ENCODE results near the gene HSPA8.

The HSPA8 gene

DNA sequence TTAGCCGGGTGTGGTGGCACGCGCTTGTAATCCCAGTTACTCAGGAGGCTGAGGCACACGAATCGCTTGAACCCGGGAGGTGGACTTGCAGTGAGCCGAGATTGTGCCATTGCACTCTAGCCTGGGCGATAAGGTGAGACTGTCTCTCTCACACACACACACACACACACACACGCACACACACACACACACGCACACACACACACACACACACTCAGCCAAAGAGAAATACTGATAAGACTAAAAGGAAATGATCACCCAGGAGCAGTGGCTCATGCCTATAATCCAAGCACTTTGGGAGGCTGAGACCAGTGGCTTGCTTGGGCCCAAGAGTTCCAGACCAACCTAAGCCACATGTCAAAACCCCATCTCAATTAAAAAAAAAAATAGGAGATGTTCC is 20.8 kb downstream of the HSPA8 start:
- ChIA-PET CTCF (no interaction called here), POLR2A (ENCODE audit: low non-redundant PET) (no interaction called here)
- no peak for DNase-seq (ENCODE audit: low spot score)
- TF ChIP-seq, protein P1, sequence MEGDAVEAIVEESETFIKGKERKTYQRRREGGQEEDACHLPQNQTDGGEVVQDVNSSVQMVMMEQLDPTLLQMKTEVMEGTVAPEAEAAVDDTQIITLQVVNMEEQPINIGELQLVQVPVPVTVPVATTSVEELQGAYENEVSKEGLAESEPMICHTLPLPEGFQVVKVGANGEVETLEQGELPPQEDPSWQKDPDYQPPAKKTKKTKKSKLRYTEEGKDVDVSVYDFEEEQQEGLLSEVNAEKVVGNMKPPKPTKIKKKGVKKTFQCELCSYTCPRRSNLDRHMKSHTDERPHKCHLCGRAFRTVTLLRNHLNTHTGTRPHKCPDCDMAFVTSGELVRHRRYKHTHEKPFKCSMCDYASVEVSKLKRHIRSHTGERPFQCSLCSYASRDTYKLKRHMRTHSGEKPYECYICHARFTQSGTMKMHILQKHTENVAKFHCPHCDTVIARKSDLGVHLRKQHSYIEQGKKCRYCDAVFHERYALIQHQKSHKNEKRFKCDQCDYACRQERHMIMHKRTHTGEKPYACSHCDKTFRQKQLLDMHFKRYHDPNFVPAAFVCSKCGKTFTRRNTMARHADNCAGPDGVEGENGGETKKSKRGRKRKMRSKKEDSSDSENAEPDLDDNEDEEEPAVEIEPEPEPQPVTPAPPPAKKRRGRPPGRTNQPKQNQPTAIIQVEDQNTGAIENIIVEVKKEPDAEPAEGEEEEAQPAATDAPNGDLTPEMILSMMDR (conservative IDR thresholded peaks at IDR 0.05; ENCODE audit: low read depth): no peak
- H3K27ac ChIP-seq: no peak overlapping the region

DNA sequence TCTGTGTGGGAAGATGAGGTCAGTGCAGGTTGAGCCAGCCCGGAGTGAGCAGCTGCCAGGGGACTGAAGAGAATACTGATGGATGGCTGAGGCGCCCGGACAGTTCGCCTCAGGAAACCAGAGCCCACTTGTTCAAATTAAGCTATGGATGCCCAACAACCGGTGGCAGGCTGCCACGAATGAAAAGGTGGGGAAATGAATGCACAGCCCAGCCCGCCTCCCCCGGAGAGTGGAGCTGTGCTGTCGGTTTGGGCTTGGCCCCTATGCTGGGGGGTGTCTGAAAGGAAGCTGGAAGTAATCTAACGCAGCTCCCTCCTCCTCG is 21.9 kb downstream of the HSPA8 start:
- TF ChIP-seq, protein P1 (conservative IDR thresholded peaks at IDR 0.05; ENCODE audit: low read depth): no peak
- CTCF ChIA-PET: no interaction called here
- POLR2A ChIA-PET (ENCODE audit: low non-redundant PET): no interaction called here
- H3K27ac ChIP-seq: no peak overlapping the region
- DNase-seq (ENCODE audit: low spot score): no peak

DNA sequence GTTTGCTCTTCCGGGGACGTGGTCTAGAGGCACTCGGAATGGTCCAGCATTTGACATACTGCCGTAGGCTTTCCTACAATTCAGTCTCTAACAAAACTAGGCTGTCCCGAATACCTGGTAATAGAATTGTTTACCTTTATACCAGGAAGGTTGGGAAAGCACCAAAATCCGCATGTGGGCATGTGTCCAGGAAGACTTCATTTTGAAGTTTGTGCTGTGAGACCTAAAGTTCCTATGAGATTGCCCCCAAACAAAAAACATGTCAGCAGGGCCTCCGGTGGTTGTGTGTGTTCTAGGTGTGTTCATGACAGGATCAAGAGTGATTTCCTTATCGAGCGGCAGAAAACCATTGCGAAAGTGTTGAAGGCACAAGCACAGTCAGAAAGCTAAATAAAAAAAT is 26.1 kb downstream of the HSPA8 start:
- no peak overlapping the region for H3K27ac ChIP-seq
- no peak for DNase-seq (ENCODE audit: low spot score)
- TF ChIP-seq, protein P1 (conservative IDR thresholded peaks at IDR 0.05; ENCODE audit: low read depth): no peak
- POLR2A ChIA-PET (ENCODE audit: low non-redundant PET): no interaction called here
- CTCF ChIA-PET: interaction anchor here (0.6 kb wide), 1 partner anchor 339 kb away, joined by 3 read pairs; no protein-coding TSS in a partner anchor

DNA sequence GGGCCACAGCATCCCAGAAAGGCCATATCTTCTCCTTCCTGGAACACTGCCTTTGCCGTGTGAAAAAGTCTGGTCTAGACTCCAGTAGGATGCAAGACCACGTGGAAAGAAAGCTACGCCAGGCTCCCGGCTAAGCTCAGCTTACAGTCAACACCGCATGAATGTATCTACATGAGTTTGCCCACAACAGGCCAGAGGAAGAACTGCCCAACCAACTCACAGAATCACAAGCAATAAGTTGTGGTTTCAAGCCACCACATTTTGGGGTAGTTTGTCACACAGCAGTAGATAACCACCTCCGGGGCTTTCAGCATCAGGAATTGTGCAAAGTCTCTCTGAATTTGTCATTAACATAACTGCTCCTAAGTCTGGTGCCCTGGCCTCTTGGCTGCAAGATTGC is 27.3 kb downstream of the HSPA8 start:
- H3K27ac ChIP-seq: no peak overlapping the region
- ChIA-PET POLR2A (ENCODE audit: low non-redundant PET) (no interaction called here), CTCF (interaction anchor here (0.7 to 1.1 kb wide), 2 partner anchors 12 to 13 kb away, joined by 4 to 5 read pairs; no protein-coding TSS in a partner anchor)
- DNase-seq (ENCODE audit: low spot score): no peak
- TF ChIP-seq, protein P1 (conservative IDR thresholded peaks at IDR 0.05; ENCODE audit: low read depth): no peak

DNA sequence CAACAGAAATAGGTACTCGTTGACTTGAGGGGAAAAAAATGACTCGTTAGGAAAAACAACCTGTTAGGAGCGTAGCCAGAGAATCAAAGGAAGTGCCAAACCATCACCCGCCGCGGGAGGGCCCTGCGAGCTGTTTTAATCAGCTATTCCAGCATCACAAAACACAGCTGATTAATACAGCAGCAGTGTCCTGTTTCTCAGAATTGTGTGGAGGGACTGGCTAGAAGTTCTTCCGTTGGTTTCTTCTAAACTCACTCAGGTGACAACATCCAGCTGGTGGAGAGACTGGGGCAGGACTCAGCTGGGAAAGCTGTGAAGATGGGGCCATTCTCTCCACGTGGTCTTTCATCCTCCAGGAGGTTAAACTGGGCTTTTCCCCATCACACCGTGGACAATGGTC is 28.0 kb downstream of the HSPA8 start:
- H3K27ac ChIP-seq: no peak overlapping the region
- TF ChIP-seq, protein P1 (conservative IDR thresholded peaks at IDR 0.05; ENCODE audit: low read depth): no peak
- POLR2A ChIA-PET (ENCODE audit: low non-redundant PET): no interaction called here
- no peak for DNase-seq (ENCODE audit: low spot score)
- CTCF ChIA-PET: interaction anchor here (0.6 to 1.1 kb wide), 2 partner anchors 14 to 170 kb away, joined by 4 to 5 read pairs; no protein-coding TSS in a partner anchor

DNA sequence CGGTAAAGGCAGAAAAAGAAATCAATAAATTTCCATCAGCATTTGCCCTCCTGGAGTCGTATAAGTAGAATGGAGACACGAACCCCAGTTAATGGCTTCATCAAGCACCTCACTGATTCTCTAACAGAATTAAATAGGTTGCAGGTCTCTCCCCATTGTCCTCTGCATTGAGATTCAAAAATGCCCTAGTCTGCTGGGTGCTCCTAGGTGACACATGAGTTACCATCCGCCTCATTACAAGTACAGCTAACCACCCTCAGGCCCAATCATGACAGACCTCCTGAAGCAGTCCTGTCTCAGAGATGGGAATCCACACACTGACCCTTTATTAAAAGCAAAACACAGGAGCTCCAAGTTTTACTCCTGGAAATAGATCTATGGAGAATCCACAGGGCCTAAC is 31.4 kb downstream of the HSPA8 start:
- DNase-seq (ENCODE audit: low spot score): no peak
- TF ChIP-seq, protein P1 (conservative IDR thresholded peaks at IDR 0.05; ENCODE audit: low read depth): no peak
- no peak overlapping the region for H3K27ac ChIP-seq
- CTCF ChIA-PET: interaction anchor here (0.5 to 0.6 kb wide), 3 partner anchors 167 to 461 kb away, joined by 3 to 4 read pairs (median 3); no protein-coding TSS in a partner anchor
- POLR2A ChIA-PET (ENCODE audit: low non-redundant PET): no interaction called here

DNA sequence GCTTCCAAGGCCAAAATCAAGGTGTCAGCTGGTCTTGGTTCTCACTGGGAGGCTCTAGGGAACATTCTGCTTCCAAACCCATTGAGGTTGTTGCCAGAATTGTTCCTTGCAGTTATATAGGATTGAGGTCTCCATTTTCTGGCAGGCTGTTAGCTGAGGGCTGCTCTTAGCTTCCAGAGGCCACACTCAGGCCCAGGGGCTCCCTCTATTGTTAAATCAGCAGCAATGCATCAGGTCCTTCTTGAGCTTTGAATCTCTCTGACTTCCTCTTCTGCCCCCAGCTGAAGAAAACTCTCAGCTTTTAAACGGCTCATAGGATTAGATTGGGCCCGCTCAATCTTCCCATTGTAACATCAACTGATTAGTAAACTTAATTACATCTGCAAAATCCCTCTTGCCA is 41.0 kb downstream of the HSPA8 start:
- ChIA-PET POLR2A (ENCODE audit: low non-redundant PET) (no interaction called here), CTCF (interaction anchor here (0.6 to 1.4 kb wide), 7 partner anchors 9 to 392 kb away, joined by 3 to 9 read pairs (median 3); no protein-coding TSS in a partner anchor)
- no peak overlapping the region for H3K27ac ChIP-seq
- TF ChIP-seq, protein P1 (conservative IDR thresholded peaks at IDR 0.05; ENCODE audit: low read depth): peak; percentile 46; the same call in 1 of the 2 replicates
- DNase-seq (ENCODE audit: low spot score): peak; percentile 60

All from RWPE1 (cell line).